Measurements from ENCODE around the gene ADAMTSL3. TPM values are rescaled to one million over a fixed set of nuclear protein-coding genes. Genes with fewer than 3 reads are reported as not detected.

ADAMTSL3 gene
- total and polyA plus RNA-seq, 2 of the 8 experiments (the other 6 are each of a cell fraction or from before 2014, with no cell fraction given): 0.35 to 1.4 TPM

DNA sequence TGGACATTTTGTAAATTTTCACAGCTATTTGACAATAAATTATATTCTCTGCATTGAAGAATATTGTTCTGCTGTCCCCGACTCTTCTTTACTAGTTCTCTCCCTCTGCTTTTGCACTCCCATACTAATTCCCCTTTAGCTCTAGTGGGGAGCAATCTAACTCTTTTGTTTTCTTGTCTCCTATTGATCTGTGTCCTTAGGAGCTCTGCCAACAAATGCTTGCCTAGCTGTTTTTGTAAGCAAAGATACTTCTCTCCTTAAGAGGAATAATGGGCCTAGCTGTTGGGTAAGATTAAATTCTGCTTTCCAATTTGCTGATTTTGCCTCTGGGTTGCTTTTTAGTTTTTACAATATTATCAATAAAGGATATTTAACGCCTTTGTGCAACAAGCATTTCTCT is 17.7 kb downstream of the ADAMTSL3 start:
- DNase-seq (ENCODE audit: low read depth in 1 of 2, low spot score in 2 of 2): no peak
- Histone ChIP-seq H2AK5ac (ENCODE audit: low read depth, low read length) (no peak overlapping the region), H3K27ac (ENCODE audit: low read depth, low read length) (no peak overlapping the region), H3K79me1 (ENCODE audit: low read depth, low read length) (no peaks in the 10 kb centered on the region), H3K14ac (ENCODE audit: insufficient read length) (no peak overlapping the region), H3K27me3 (replicated peaks in 1 of 4; ENCODE audit: control insufficient read depth in 3 of 4, extremely low read depth in 1 of 4, insufficient read depth in 3 of 4, low read length in 3 of 4) (no peaks in the 10 kb centered on the region), H3K56ac (replicated peaks; ENCODE audit: insufficient read length, low read depth, low read length) (no peak overlapping the region), H3K36me3 (ENCODE audit: control insufficient read depth in 2 of 4, insufficient read depth in 4 of 4, low read length in 3 of 4) (no peaks in the 10 kb centered on the region), H3K9me3 (ENCODE audit: insufficient read depth in 2 of 2, low read depth in 1 of 2, low read length in 1 of 2) (no peaks in the 10 kb centered on the region), H3K4me3 (ENCODE audit: extremely low read depth in 1 of 4, insufficient read depth in 2 of 4, low read depth in 3 of 4, low read length in 4 of 4) (no peak overlapping the region), H3K18ac (ENCODE audit: extremely low read depth, low read length) (no peak overlapping the region), H4K91ac (replicated peaks; ENCODE audit: insufficient read length, low read length) (no peak overlapping the region), H3K4ac (replicated peaks; ENCODE audit: insufficient read length, low read depth, low read length) (no peak overlapping the region), H3K23ac (ENCODE audit: insufficient read length) (no peak overlapping the region), H2AFZ (ENCODE audit: low read length) (no peak overlapping the region), H2BK12ac (ENCODE audit: low read depth, low read length) (no peak overlapping the region), H2BK120ac (replicated peaks; ENCODE audit: low read depth, low read length) (no peak overlapping the region), H3K79me2 (ENCODE audit: control insufficient read depth in 1 of 2, insufficient read depth in 2 of 2, low read length in 2 of 2) (no peaks in the 10 kb centered on the region), H2BK20ac (ENCODE audit: low read length) (no peak overlapping the region), H4K8ac (ENCODE audit: extremely low read depth, insufficient read depth, low read length) (no peak overlapping the region), H4K20me1 (replicated peaks in 1 of 2; ENCODE audit: control insufficient read depth in 1 of 2, insufficient read depth in 2 of 2, low read length in 2 of 2) (no peaks in the 10 kb centered on the region), H2BK15ac (ENCODE audit: low read length) (no peak overlapping the region), H2BK5ac (ENCODE audit: low read depth, low read length) (no peak overlapping the region), H4K5ac (ENCODE audit: insufficient read length, low read depth, low read length) (no peak overlapping the region), H3K4me1 (replicated peaks in 1 of 4; ENCODE audit: control insufficient read depth in 3 of 4, insufficient read depth in 4 of 4, low read length in 3 of 4) (no peaks in the 10 kb centered on the region), H3K23me2 (ENCODE audit: low read depth, low read length) (no peaks in the 10 kb centered on the region), H3K9ac (replicated peaks in 1 of 4; ENCODE audit: extremely low read depth in 1 of 4, low read depth in 3 of 4, low read length in 3 of 4) (no peak overlapping the region), H3K4me2 (ENCODE audit: insufficient read depth in 1 of 2, low read depth in 2 of 2, low read length in 2 of 2) (no peak overlapping the region)
- ChIA-PET CTCF (ENCODE audit: partially characterized antibody) (interaction anchor here (1.8 kb wide), 1 partner anchor 15 kb away, joined by 7 read pairs; no protein-coding TSS in a partner anchor), POLR2A (ENCODE audit: partially characterized antibody) (no interaction called here)
- 85% methylated on average over 2 of the region's 2 CpGs; no CpG with 5 or more reads in 1 of the 2 experiments for WGBS, 2 experiments (ENCODE audit: extremely low coverage in 1 of 2, insufficient coverage in 1 of 2, insufficient read length in 1 of 2, insufficient replicate concordance in 2 of 2, low coverage in 1 of 2, low lambda C conversion rate in 2 of 2, missing lambda C conversion rate in 1 of 2)
- TF ChIP-seq TBP (IDR thresholded peaks at IDR 0.05; ENCODE audit: low read depth, low read length) (no peak), SP2 (IDR thresholded peaks at IDR 0.05; ENCODE audit: low read length) (no peak), BACH1 (IDR thresholded peaks at IDR 0.05; ENCODE audit: low read length) (no peak), SP1 (IDR thresholded peaks at IDR 0.05; ENCODE audit: low read depth, low read length) (no peak), GTF2F1 (IDR thresholded peaks at IDR 0.05; ENCODE audit: borderline replicate concordance, low read depth, low read length) (no peak), SIX5 (IDR thresholded peaks at IDR 0.05; ENCODE audit: low read depth, low read length) (no peak), POLR2AphosphoS5 (IDR thresholded peaks at IDR 0.05; ENCODE audit: low read depth, low read length) (no peak), TCF12 (IDR thresholded peaks at IDR 0.05; ENCODE audit: low read depth, low read length) (no peak), TAF7 (optimal IDR thresholded peaks at IDR 0.05; ENCODE audit: borderline replicate concordance, low read depth, low read length) (no peak), CTBP2 (IDR thresholded peaks at IDR 0.05; ENCODE audit: borderline replicate concordance, insufficient read depth, insufficient read length, low read length) (no peak), CEBPB (IDR thresholded peaks at IDR 0.05; ENCODE audit: low read depth, low read length) (no peak)
- no peak for FAIRE-seq
